Activated CD8-positive, alpha-beta memory T cell treated with anti-CD3 and anti-CD28 coated beads, Interleukin-2, amount 50 U/mL, for 48 hours (primary cell): ENCODE measurements around the gene CST4.
"Not testable (repeated sequence)": the region's sequence is repeated elsewhere in the genome, so short reads cannot be mapped to it uniquely, and the experiment has no call there.

Experiments used
- DNase-seq: peaks from one replicate; pipeline ENCODE4 v3.0.0-alpha.2; 2020

Gene CST4

GRCh38 chr20:23659610-23659988 is 29.2 kb downstream of the CST4 start:
- DNase-seq, result not testable (repeated sequence)

GRCh38 chr20:23658989-23659609 is 29.7 kb downstream of the CST4 start:
- no peak for DNase-seq

- no peak for DNase-seq
These were observed 30.5 kb downstream of the CST4 start for GRCh38 chr20:23658336-23658735.

- no peak for DNase-seq
These were observed 31.6 kb downstream of the CST4 start for GRCh38 chr20:23657202-23657601.

- no peak for DNase-seq
These were observed 32.5 kb downstream of the CST4 start for GRCh38 chr20:23656372-23656771.

- DNase-seq, result no peak
These were observed 33.2 kb downstream of the CST4 start for GRCh38 chr20:23655491-23656211.

GRCh38 chr20:23654717-23655116 is 34.1 kb downstream of the CST4 start:
- DNase-seq, result no peak

GRCh38 chr20:23654000-23654399 is 34.8 kb downstream of the CST4 start:
- DNase-seq, result no peak

- DNase-seq, result no peak
These were observed 35.4 kb downstream of the CST4 start for GRCh38 chr20:23653400-23653938.

- DNase-seq, result no peak
These were observed 35.9 kb downstream of the CST4 start for GRCh38 chr20:23652926-23653325.

GRCh38 chr20:23652371-23652770 is 36.5 kb downstream of the CST4 start:
- no peak for DNase-seq

GRCh38 chr20:23651117-23651516 is 37.7 kb downstream of the CST4 start:
- DNase-seq, result no peak

- DNase-seq, result no peak
These were observed 38.9 kb downstream of the CST4 start for GRCh38 chr20:23649830-23650417.

GRCh38 chr20:23649242-23649641 is 39.6 kb downstream of the CST4 start:
- no peak for DNase-seq

GRCh38 chr20:23647346-23647745 is 41.5 kb downstream of the CST4 start:
- DNase-seq, result no peak

- no peak for DNase-seq
These were observed 42.5 kb downstream of the CST4 start for GRCh38 chr20:23646106-23646873.

- DNase-seq, result no peak
These were observed 43.3 kb downstream of the CST4 start for GRCh38 chr20:23645575-23645974.

- DNase-seq, result no peak
These were observed 44.7 kb downstream of the CST4 start for GRCh38 chr20:23644164-23644563.

GRCh38 chr20:23643659-23644058 is 45.2 kb downstream of the CST4 start:
- DNase-seq, result no peak

GRCh38 chr20:23641936-23642751 is 46.7 kb downstream of the CST4 start:
- DNase-seq, result no peak

- no peak for DNase-seq
These were observed 47.9 kb downstream of the CST4 start for GRCh38 chr20:23640671-23641667.
